GM19099 (cell line): Measurements from ENCODE around the gene ZSWIM3.
A peak's percentile ranks its signal among the peaks of the same experiment; 100 is the strongest.

Source experiments
- POLR2A ChIP-seq: IDR thresholded peaks from 3 replicates; pipeline ENCODE4 v1.6.1; 2011; ENCODE audit warnings: low read depth; ENCODE audit not compliant: insufficient read length; ENCODE audit errors: extremely low read depth

The ZSWIM3 gene

DNA sequence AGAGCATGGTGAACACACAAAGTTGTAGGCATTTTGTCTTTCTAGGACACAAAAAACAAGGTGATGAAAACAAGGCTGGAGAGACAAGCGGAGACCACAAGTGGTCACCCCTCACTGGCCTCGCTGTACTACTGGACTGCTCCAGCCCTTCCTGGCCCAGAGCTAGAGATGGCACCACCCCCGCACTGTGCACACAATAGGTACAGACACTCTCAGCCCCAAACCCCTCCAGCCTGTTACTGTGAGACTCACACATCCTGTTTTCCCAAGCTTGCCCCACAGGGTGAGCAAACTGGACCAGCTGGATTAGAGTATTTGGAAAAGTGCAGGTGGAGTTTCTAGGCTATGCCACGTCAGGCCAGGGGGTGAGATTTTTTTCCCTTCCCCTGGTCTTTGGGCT, 15.2 kb downstream of the ZSWIM3 start:
- no peak for TF ChIP-seq POLR2A

GRCh38 chr20:45873409-45874103, 16.1 kb downstream of the ZSWIM3 start:
- no peak for TF ChIP-seq POLR2A

DNA sequence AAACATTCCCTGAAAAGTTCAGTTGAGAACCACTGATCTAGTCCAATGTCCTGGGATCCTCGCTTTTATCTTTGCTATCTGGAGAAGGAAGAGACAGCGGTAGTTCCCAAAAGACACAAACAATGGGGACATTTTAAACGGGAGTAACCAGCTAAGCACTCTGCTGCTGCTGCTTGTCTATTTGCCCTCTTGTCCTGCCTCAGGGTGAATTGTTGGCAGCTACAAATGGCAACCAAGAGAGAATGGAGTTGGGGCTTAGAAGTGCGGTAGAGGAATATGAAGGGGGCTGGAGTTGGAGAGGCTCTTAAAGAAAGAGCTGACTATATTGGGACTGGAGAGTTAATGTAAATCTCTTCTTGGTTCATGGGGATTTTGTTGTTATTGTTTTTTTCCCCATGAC, 17.2 kb downstream of the ZSWIM3 start:
- no peak for TF ChIP-seq POLR2A

DNA sequence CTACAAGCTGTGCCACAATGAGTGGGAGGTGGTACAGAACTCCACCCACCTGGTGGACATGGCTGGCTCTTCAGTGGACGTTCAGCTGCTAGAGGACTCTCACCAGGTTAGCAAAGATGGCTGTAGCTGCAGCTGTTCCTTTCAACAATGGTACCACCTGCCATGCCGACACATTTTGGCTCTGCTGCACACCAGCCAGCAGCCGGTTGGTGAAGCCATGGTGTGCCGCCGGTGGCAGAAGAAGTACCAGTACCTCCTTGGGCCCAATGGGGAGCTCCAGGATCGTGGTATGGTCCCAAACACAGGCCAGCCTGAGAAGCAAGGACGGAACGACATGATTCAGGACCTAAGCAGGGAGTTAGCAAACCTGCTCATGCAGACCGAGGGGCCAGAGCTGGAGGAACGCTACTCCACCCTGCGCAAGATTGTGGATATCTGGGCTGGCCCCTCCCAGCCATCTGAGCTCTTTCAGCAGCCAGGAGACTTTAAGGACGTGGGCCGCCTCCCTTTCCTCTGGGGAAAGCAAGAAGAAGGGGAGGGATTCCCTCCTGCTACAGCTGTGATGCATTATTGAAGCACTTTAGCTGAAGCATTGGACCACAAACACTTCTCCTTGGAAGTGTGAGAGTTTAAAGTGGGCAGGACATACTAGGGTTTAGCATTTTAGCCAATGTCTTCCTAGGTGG, 20.8 kb downstream of the ZSWIM3 start:
- TF ChIP-seq POLR2A: no peak

DNA sequence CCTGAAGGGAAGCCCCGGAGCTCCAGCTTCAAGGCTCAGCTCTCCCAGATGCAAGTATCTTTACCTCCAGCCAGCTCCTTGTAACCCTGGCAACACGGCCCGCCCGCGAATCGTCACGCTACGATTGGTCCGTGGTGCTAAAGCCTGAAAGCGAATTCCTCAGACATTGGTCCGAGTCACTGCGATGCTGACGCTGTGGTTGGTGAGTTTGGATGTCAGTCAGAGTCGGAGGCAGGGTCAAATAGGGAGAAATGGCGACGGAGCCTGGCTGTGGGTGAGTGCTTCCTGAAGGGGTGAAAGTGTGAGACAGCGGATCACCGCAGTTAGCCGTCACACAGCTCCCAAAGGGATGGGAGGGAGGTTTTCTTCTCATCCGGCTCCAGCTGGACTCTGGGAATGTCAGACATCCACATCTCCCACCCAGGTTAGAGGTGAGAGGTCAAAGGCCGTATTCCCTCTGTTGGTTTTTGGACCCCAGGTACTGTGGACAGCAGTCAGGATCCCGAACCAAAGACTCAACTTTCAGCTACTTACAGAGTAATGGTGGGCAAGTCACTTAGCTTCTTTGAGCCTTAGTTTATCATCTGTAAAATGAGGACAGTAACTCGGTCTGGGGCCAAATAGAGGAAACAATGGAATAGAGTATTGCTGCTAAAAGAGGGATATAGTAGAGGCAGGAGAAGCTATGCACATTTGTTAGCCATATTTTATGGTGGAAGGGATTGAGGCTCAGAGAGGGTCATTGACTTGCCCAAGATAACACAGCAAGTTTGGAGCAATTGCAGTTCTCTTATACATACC, 23.8 kb downstream of the ZSWIM3 start, which contains the start of gene ZSWIM1:
TSS of gene ZSWIM1 (plus strand) at position 240 of the 801 bp plus-strand sequence. CDS start 1,366 bp downstream, outside the sequence.
- TF ChIP-seq POLR2A: peak; percentile 89

GRCh38 chr20:45882469-45883099, 25.2 kb downstream of the ZSWIM3 start:
- TF ChIP-seq POLR2A: no peak

DNA sequence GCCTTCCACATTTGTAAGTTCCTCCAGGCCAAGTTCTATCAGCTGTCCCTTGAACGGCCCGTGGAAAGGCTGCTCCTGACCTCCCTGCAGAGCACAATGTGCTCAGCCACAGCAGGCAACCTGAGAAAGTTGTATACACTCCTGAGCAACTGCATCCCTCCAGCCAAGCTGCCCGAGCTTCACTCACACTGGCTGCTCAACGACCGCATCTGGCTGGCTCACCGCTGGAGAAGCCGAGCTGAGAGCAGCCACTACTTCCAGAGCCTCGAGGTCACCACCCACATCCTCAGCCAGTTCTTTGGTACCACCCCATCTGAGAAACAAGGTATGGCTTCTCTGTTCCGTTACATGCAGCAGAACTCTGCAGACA, 25.7 kb downstream of the ZSWIM3 start:
- no peak for TF ChIP-seq POLR2A

DNA sequence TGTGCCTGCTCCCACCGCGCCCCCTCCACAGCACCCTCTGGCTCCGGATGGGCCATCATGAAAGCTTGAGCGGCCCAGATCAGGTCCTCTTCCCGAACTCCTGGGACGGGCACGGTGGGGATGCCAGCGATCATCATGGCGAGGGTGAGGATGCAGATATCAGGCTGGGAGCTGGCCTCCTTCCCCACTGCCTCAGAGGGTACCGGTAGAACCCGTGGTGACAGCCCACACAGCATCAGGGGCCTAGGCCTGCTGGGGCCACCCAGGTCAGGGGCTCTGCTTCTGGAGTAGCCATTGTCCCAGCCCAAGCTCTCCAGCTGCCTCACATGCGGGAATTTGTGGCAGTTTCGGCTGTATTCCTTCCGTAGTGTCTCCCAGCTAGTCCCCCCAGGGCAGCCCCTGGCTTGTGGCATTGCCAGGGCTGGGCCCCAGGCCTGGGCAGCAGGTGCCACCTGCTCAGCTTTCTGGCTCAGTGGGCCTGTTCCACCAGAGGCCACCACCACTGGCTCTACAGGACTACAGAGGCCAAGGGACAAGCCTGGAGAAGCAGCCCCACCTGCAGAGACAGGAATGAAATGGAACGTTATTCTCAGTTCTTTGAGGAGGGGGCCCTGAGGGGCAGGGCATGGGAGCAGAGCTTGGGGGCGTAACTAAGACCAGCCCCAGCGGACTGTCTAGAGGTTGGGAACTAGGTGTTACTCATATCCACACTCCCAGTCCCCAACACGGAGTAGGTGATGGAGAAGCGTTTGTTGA, 29.4 kb downstream of the ZSWIM3 start:
- TF ChIP-seq POLR2A: no peak

GRCh38 chr20:45887346-45887715, 29.9 kb downstream of the ZSWIM3 start, which contains the start of gene SPATA25:
Gene SPATA25 (minus strand): TSS chr20:45887622. CDS start chr20:45887590, 32 bp downstream.
- no peak for TF ChIP-seq POLR2A

DNA sequence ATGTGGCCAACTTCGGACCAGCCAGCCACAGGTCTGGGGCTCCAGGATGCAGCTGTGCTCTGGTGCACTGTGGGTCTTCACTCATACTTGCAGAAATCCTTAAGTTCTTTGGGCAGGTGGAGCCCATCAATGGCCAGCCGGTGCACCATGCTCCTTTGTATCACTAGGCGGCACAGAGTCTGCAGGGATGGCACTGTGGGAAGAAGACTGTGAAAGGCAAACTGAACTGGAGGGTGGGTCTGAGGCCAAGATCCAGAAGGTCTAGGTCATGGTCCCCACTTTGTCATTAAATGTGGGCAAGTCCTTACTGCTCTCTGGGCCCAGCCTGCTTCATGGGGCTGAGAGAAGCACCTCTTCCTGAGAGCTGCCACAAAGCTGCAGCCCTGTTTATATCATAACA, 31.3 kb downstream of the ZSWIM3 start:
- no peak for TF ChIP-seq POLR2A

GRCh38 chr20:45890077-45890984, 32.9 kb downstream of the ZSWIM3 start:
- no peak for TF ChIP-seq POLR2A

- peak; percentile 71 for TF ChIP-seq POLR2A
Measured at GRCh38 chr20:45890985-45891983, 33.9 kb downstream of the ZSWIM3 start, which contains the start of the genes CTSA and NEURL2. Gene CTSA (plus strand): TSS chr20:45891335. CDS start chr20:45891569, 234 bp downstream. Gene NEURL2 (minus strand): TSS chr20:45891208. CDS start chr20:45890991, 217 bp downstream.
